Renal cortical epithelial cell (primary cell): ENCODE data around the gene STUM. TPM values are rescaled to one million over a fixed set of nuclear protein-coding genes. Genes with fewer than 3 reads are reported as not detected.
"Not testable (repeated sequence)": the region's sequence is repeated elsewhere in the genome, so short reads cannot be mapped to it uniquely, and the experiment has no call there.

Experiments
- DNase-seq: peaks from one replicate; pipeline ENCODE4 v3.0.0-alpha.2; 2011; ENCODE audit warnings: low read depth
- total RNA-seq: library from RNA; depleted of rRNA; stranded (reverse); fragments of >200 nt; gene quantifications from 2 replicates; pipeline ENCODE4 v1.2.3, GENCODE V29; 2014

STUM gene
- total RNA-seq, 1 donor from 2014 or later, result 0.45 TPM

- DNase-seq, result no peak
Observed at GRCh38 chr1:226581650-226582330, 33.2 kb downstream of the STUM start.

DNA sequence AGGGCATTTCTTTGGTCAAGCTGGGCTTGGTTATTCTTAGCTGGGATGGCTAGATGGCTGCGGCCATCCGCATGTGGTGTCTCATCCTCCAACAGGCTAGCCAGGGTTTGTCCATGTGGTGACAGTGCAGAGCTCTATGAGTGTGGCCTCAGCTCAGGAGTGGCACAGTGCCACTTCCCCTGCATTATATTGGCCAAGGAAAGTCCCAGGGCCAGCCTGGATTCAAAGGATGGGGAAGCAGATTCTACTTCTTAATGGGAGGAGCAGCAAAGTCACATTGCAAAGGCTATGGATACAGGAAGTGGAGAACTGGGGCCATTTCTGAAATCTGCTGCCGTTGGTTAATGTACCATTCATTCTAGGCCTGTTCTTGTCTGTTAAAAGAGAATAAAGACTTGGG lies 34.4 kb downstream of the STUM start:
- DNase-seq, result no peak

DNA sequence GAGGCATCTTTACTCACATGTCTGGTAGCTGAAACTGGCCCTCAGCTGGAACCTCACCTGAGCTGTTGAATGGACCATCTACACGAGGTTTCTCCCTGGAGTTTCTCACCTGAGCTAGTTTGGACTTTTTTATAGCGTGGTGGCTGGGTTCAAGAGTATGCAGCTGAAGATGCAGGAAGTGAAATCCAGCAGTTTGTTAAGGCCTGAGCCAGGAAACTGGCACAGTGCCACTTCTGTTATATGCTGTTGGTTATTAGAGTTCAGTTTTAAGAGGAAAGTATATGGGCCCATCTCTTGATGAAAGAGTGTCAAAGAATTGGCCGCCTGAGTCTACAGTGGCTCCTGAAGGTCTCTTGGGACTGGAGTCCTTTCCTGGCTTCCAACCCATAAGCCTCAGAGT lies 35.6 kb downstream of the STUM start:
- no peak for DNase-seq

- no peak for DNase-seq
Observed at GRCh38 chr1:226586116-226586515, 37.6 kb downstream of the STUM start.

DNA sequence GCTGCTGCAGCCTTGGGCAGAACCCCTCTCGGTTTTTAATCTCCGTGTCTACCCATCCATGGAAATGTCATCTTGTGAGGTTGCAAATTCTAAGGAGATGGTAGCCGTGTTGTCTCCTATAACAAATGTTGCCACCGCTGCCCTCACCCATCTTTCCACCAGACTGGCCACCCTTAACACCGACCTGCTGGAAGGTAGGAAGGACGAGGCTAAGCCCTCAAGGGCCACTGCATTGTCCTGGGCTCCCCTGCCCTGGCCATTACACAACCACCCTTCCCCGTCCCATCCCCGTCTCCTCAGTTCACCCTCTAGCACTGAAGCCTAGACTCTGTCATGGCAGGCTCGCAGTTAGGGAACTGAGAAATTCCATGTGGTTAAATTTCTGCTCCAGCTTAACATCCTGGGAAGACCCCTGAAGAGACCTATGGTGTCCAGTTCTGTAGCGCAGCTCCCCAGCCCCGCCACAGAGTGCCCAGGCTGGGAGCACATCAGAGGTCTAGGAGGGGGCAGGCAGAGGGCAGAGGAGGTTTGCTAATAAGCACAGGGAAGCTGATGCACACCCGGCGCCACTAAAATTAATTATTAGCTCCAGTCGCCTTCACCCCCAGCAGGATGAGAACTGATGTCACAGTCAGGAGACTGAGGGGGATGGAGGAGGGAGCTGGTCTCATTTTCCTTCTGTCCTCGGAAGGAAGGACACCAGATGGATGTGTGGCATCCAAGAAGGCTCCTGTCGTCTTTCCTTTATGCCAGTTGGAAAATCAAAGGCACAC lies 38.3 kb downstream of the STUM start:
- peak; percentile 72 for DNase-seq

- peak; percentile 63 for DNase-seq
Observed at GRCh38 chr1:226588484-226588883, 39.9 kb downstream of the STUM start.

GRCh38 chr1:226589008-226589733 lies 40.6 kb downstream of the STUM start:
- peak; percentile 29 for DNase-seq

- DNase-seq, result no peak
Observed at GRCh38 chr1:226590614-226591013, 42.0 kb downstream of the STUM start.

DNA sequence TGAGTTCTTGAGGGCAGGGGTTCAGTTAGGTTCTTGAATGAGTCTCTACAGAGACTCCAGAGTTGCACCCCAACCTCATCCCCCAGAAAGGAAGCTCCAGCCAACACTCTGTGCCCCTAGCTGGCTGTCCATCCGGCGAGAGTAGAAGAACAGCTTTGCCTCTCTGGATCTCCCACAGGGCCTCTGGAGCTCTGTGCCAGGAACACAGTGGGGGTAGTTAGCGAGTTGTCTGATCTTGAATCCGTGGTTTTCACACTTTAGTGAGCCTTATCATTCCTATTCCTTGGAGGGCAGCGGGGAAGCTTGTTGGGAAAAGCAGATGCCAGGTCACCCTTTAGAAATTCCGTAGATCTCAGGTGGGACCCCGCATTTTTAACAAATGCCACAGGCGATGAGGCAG lies 45.0 kb downstream of the STUM start:
- DNase-seq, result no peak

DNA sequence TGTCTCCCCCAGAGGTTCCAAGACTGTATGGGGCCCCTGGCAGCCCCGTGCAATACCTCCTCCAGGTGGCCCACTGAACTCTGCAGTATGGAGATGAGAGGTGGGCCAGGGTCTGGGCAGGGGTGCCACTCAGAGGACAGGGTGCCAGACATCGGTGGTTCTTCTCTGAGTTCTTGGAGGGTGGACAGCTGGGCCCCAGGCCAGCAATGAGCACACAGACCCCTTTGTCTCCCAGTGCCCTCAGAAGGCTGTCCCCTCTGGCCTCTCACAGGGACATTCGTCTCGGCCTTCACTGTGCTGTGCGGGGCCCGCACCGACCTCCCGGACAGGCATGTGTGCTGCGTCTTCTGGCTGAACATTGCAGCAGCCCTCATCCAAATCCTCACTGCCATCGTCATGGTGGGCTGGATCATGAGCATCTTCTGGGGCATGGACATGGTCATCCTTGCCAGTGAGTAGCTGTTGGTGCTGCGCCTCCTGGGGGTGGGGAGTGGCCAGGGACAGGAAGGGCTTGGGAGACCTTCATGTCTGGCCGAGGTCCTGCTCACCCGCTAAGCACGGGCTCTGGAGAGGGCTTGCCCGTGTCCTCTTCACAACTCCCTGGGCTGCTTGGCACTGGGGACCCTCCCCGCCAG lies 48.1 kb downstream of the STUM start:
- DNase-seq, result no peak

- DNase-seq, result no peak
Observed at GRCh38 chr1:226597616-226598454, 49.3 kb downstream of the STUM start.

- no peak for DNase-seq
Observed at GRCh38 chr1:226598455-226598849, 49.9 kb downstream of the STUM start.

DNA sequence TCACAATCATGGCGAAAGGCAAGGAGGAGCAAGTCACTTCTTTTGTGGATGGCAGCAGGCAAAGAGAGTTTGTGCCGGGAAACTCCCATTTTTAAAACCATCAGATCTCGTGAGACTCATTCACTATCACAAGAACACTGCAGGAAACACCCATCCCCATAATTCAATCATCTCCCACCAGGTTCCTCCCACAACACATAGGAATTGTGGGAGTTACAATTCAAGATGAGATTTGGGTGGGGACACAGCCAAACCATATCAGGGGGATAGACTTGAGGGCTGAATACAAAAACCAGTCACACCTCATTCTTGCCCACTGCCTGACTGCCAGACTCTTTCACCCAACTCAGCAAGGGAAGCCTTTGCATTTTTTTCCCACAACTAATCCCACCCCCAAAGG lies 50.4 kb downstream of the STUM start:
- DNase-seq, result not testable (repeated sequence)

DNA sequence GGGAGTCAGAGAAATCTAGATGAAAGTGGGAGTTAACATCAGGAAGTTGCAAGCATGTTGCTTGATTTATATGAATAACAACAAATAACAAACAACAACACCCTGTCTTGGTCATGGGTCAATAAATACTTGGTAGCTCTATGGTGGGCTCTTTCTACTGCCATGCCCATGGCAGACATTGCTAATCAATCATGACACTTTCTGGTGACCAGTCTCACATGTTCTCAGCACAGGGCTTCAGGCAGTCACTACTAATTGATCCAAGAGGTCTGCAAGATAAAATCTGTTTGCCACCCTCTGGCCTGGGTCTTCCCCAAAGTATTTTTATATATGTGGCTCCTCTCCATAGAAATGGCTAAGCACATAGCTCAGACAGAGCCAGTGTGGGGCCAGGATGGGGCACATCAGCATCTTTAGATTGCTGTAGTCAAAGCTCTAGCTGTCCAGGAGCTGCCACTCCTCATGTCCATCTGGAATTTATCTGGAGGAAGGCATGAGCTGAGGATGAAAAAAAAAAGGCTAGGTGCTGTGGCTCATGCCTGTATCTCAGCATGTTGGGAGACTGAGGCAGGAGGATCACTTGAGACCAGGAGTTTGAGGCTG lies 51.2 kb downstream of the STUM start:
- DNase-seq, result no peak

GRCh38 chr1:226600254-226600653 lies 51.7 kb downstream of the STUM start:
- no peak for DNase-seq

DNA sequence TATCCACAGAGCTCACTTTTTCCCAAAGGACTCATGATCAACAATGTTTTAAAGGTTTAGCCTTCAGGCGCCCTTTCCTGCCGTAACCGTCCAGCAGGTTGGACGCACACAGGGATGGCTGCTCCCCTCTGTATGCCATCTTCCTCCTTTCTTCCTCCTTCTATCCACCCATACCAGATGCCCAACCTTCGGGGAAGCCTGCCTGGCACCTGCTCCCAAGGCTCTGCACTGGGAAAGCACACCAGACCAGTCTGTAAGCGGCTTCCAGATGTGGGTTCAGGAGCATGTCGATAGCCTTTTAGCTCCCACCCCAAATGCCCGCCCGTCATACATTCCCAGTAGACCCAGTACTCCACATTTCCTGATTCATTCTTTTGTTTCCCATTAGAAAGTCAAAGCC lies 52.9 kb downstream of the STUM start:
- no peak for DNase-seq

- DNase-seq, result no peak
Observed at GRCh38 chr1:226602186-226603021, 53.8 kb downstream of the STUM start.

DNA sequence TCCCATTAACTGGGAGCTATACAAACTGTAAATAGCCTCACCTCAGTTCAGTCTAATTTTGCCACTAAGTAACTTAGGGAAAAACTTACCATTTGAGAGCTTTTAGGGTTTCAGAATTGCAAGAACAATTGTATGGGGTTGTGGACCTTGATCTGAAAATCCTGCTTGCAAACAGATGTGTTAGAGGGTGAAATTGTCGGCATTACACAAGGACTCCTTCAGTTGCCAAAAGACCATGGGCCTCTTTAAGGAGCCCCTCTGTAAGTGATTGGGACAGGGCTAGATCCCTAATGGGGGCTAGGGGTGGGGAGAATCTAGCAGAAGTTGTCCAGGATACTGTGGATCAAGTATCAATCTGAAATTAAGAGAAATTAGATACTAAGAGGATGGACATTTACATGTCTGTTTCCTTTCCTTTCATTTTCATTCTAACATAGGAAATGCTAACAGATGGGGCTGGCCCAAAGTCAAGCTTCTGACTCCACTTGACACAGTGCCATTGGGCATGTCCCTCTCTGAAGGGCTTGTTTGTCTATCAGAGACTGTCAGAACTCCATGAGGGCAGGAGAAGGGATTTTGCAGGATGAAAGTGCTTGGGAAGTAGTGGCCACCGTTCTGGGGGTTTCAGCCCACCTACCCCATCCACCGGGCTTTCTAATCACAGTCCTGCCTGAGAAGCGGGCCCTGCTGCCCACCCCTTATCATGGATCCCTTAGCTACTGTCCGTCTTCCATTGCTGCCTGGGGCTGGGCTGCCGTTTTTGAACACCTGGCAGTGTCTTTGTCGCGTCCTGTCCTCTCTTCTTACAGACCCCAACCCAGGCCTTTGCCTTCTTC lies 54.7 kb downstream of the STUM start:
- no peak for DNase-seq
